OCI-LY3 (cell line): ENCODE data around the gene PARN.
A peak's percentile ranks its signal among the peaks of the same experiment; 100 is the strongest.

Source experiments
- H2AFZ ChIP-seq: fragments of 200-600, 300-600 bp; shearing (Covaris generic); 2 replicates; pipeline ENCODE4 v1.6.0; 2014; ENCODE audit warnings: antibody characterized with exemption, low read depth, low read length
- H3K27ac ChIP-seq: fragments of 200-600, 300-600 bp; sonication (generic); 2 replicates; pipeline ENCODE4 v1.5.1; 2014; ENCODE audit warnings: mild to moderate bottlenecking, low read length, moderate library complexity, mixed read lengths
- H3K27me3 ChIP-seq: fragments of 200-600, 300-600 bp; sonication (generic); 2 replicates; pipeline ENCODE4 v1.6.1; 2014; ENCODE audit warnings: low read depth, low read length, mixed read lengths
- H3K36me3 ChIP-seq: fragments of 200-600, 300-600 bp; sonication (generic); replicated peaks from 2 replicates; pipeline ENCODE3; 2014; ENCODE audit warnings: low read depth, low read length, mixed read lengths
- H3K4me1 ChIP-seq: fragments of 300-600, 200-600 bp; sonication (generic); 2 replicates; pipeline ENCODE4 v1.6.1; 2014; ENCODE audit warnings: low read length, mixed read lengths
- H3K4me2 ChIP-seq: fragments of 200-600, 300-600 bp; sonication (generic); 2 replicates; pipeline ENCODE4 v1.6.1; 2014; ENCODE audit warnings: low read length, mixed read lengths
- H3K4me3 ChIP-seq: fragments of 300-600, 200-600 bp; sonication (generic); 2 replicates; pipeline ENCODE4 v1.5.1; 2014; ENCODE audit warnings: antibody characterized with exemption, mild to moderate bottlenecking, low read length, moderate library complexity
- H3K79me2 ChIP-seq: fragments of 300-600, 200-600 bp; shearing (Covaris generic); 2 replicates; pipeline ENCODE4 v1.6.1; 2014; ENCODE audit warnings: mild to moderate bottlenecking, low read length, mixed read lengths
- H3K9ac ChIP-seq: fragments of 300-600, 200-600 bp; shearing (Covaris generic); 2 replicates; pipeline ENCODE4 v1.6.0; 2014; ENCODE audit warnings: mild to moderate bottlenecking, low read length, moderate library complexity
- H3K9me3 ChIP-seq: fragments of 200-600, 300-600 bp; shearing (Covaris generic); 2 replicates; pipeline ENCODE4 v1.6.1; 2014; ENCODE audit warnings: low read length, mixed read lengths; ENCODE audit not compliant: insufficient read depth
- H4K20me1 ChIP-seq: fragments of 200-600, 300-600 bp; sonication (generic); 2 replicates; pipeline ENCODE4 v1.6.1; 2016; ENCODE audit warnings: low read length, mixed read lengths; ENCODE audit not compliant: insufficient read depth
- CTCF ChIP-seq: fragments of 200-600, 300-600 bp; sonication (generic); IDR thresholded peaks from 2 replicates; pipeline ENCODE4 v1.5.1; 2014; ENCODE audit warnings: antibody characterized with exemption, low read length, low read depth
- EZH2phosphoT487 ChIP-seq: fragments of 200-600 bp; shearing (Covaris generic); IDR thresholded peaks from 2 replicates; pipeline ENCODE4 v1.6.1; 2018; ENCODE audit warnings: antibody characterized with exemption, mixed run types, low read depth

Gene PARN

GRCh38 chr16:14531613-14532012 is 98.4 kb downstream of the PARN start:
- H3K79me2 ChIP-seq = no peaks in the 10 kb centered on the region
- peaks cover 6% of the 10 kb centered on the region for H3K36me3 ChIP-seq
- H2AFZ ChIP-seq = no peak overlapping the region
- no peaks in the 10 kb centered on the region for H3K9me3 ChIP-seq
- H3K27ac ChIP-seq = no peak overlapping the region
- no peak overlapping the region for H3K4me2 ChIP-seq
- TF ChIP-seq EZH2phosphoT487 (no peak), CTCF (no peak)
- peaks cover 13% of the 10 kb centered on the region for H3K4me1 ChIP-seq
- no peaks in the 10 kb centered on the region for H3K27me3 ChIP-seq
- H3K9ac ChIP-seq = no peak overlapping the region
- H3K4me3 ChIP-seq = no peak overlapping the region
- H4K20me1 ChIP-seq = no peaks in the 10 kb centered on the region

DNA sequence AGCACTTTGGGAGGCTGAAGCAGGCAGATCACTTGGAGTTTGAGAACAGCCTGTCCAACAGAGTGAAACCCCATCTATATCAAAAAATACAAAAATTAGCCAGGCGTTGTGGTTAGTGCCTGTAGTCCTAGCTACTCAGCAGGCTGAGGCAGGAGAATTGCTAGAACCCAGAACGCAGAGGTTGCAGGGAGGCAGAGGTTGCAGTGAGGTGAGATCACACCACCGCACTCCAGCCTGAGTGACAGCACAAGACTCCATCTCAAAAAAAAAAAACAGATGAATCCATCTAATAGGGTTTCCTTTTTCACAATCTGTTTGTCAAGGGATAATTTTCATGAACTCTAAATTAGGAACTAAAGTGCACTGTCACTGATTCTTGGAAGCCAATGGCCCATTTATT is 99.0 kb downstream of the PARN start:
- Histone ChIP-seq H3K4me1 (peaks cover 13% of the 10 kb centered on the region), H3K36me3 (peaks cover 6% of the 10 kb centered on the region), H3K79me2 (no peaks in the 10 kb centered on the region), H3K9ac (no peak overlapping the region), H3K27me3 (no peaks in the 10 kb centered on the region), H3K4me2 (no peak overlapping the region), H2AFZ (no peak overlapping the region), H3K4me3 (no peak overlapping the region), H3K9me3 (no peaks in the 10 kb centered on the region), H4K20me1 (no peaks in the 10 kb centered on the region), H3K27ac (no peak overlapping the region)
- no peak for TF ChIP-seq CTCF
- no peak for TF ChIP-seq EZH2phosphoT487

GRCh38 chr16:14530046-14530445 is 100.0 kb downstream of the PARN start:
- H3K9me3 ChIP-seq = no peaks in the 10 kb centered on the region
- H3K4me2 ChIP-seq = no peak overlapping the region
- H3K36me3 ChIP-seq = peaks cover 6% of the 10 kb centered on the region
- TF ChIP-seq EZH2phosphoT487 (no peak), CTCF (no peak)
- H3K4me1 ChIP-seq = peaks cover 13% of the 10 kb centered on the region
- H3K79me2 ChIP-seq = no peaks in the 10 kb centered on the region
- H3K27ac ChIP-seq = no peak overlapping the region
- no peak overlapping the region for H3K9ac ChIP-seq
- no peak overlapping the region for H3K4me3 ChIP-seq
- no peaks in the 10 kb centered on the region for H3K27me3 ChIP-seq
- no peak overlapping the region for H2AFZ ChIP-seq
- no peaks in the 10 kb centered on the region for H4K20me1 ChIP-seq

- TF ChIP-seq CTCF (peak; percentile 77), EZH2phosphoT487 (no peak)
- Histone ChIP-seq H3K79me2 (no peaks in the 10 kb centered on the region), H3K4me3 (no peak overlapping the region), H3K36me3 (peaks cover 6% of the 10 kb centered on the region), H3K27me3 (no peaks in the 10 kb centered on the region), H3K9ac (no peak overlapping the region), H3K4me1 (peaks cover 13% of the 10 kb centered on the region), H4K20me1 (no peaks in the 10 kb centered on the region), H3K27ac (no peak overlapping the region), H3K4me2 (peak overlapping the region; percentile 64), H3K9me3 (no peaks in the 10 kb centered on the region), H2AFZ (no peak overlapping the region)
Observed at GRCh38 chr16:14529010-14529669, 100.9 kb downstream of the PARN start.
